Tibial artery (tissue), 4 donors: ENCODE measurements around the gene CDC23.
"Not testable (repeated sequence)": the region's sequence is repeated elsewhere in the genome, so short reads cannot be mapped to it uniquely, and the experiment has no call there.

Experiments
- DNase-seq, 2 donors: peaks; one replicate each; pipeline ENCODE4 v3.0.0-alpha.2; 2019
- H3K27ac ChIP-seq, 2 donors: fragments of 200-600 bp; sonication (generic) in 1 of 2; 1 replicate in 1 of 2; 2 replicates in 1 of 2; pipeline ENCODE4 v1.5.1; 2018 to 2019; ENCODE audit warnings: mild to moderate bottlenecking in 1 of 2
- H3K27me3 ChIP-seq, 2 donors: fragments of 200-600 bp; sonication (generic) in 1 of 2; one replicate each; pipeline versions ENCODE4 v1.5.1 to v1.6.0; 2016 to 2019
- H3K36me3 ChIP-seq, 3 donors: fragments of 200-600 bp; sonication (generic) in 2 of 3; one replicate each; pipeline ENCODE4 v1.5.1; 2016 to 2019; ENCODE audit warnings: mild to moderate bottlenecking in 2 of 3
- H3K4me1 ChIP-seq, 4 donors: fragments of 200-600 bp; sonication (generic) in 2 of 4; 1 replicate in 3 of 4; 2 replicates in 1 of 4; pipeline ENCODE4 v1.5.1; 2016 to 2019
- H3K4me3 ChIP-seq, 2 donors: fragments of 200-600 bp; sonication (generic) in 1 of 2; 1 replicate in 1 of 2; 2 replicates in 1 of 2; pipeline ENCODE4 v1.5.1; 2018 to 2019; ENCODE audit warnings: mild to moderate bottlenecking in 2 of 2
- H3K9me3 ChIP-seq, 3 donors: fragments of 200-600 bp; sonication (generic) in 1 of 3; one replicate each; pipeline ENCODE4 v1.5.1; 2016 to 2019
- CTCF ChIP-seq, 2 experiments: fragments of 200-600 bp in 1 of 2; fragments of 450-650 bp in 1 of 2; IDR thresholded peaks; one replicate each; pipeline ENCODE4 v1.5.1; 2017 to 2019; ENCODE audit warnings: antibody characterized with exemption in 2 of 2, mild to moderate bottlenecking in 1 of 2, moderate library complexity in 1 of 2
- intact Hi-C: fragments of 100-400 bp; cut with DNase I; formaldehyde crosslinking; loops from one replicate; pipeline ENCODE4 v1.15.0; 2023; ENCODE audit warnings: low total_unique reads

The CDC23 gene

GRCh38 chr5:138212828-138213160 is 329 bp downstream of the CDC23 start:
- Histone ChIP-seq H3K4me3 (peak overlapping the region; percentile 95), H3K27ac (peak overlapping the region; percentile 84 to 86), H3K27me3 (no peaks in the 10 kb centered on the region), H3K4me1 (peaks cover 0 to 32% (median 21%) of the 10 kb centered on the region in 4 donors), H3K9me3 (no peaks in the 10 kb centered on the region), H3K36me3 (peaks cover 0 to 8% (median 0%) of the 10 kb centered on the region in 3 donors)
- intact Hi-C loops, result no loop called here
- DNase-seq, result no peak
- no peak for TF ChIP-seq CTCF (IDR thresholded peaks at IDR 0.05)

- H3K4me3 ChIP-seq, result no peak overlapping the region
- no peak overlapping the region for H3K27ac ChIP-seq
- intact Hi-C loops, result no loop called here
- peaks cover 0 to 14% (median 0%) of the 10 kb centered on the region in 3 donors for H3K36me3 ChIP-seq
- no peaks in the 10 kb centered on the region for H3K27me3 ChIP-seq
- no peaks in the 10 kb centered on the region for H3K9me3 ChIP-seq
- H3K4me1 ChIP-seq, result peaks cover 0 to 32% (median 21%) of the 10 kb centered on the region in 4 donors
- TF ChIP-seq CTCF (IDR thresholded peaks at IDR 0.05), result no peak
- DNase-seq, result no peak
Measured at GRCh38 chr5:138210985-138211384, 2.1 kb downstream of the CDC23 start.

GRCh38 chr5:138193859-138194258 is 19.3 kb downstream of the CDC23 start:
- H3K9me3 ChIP-seq, H3K27me3 ChIP-seq, DNase-seq, intact Hi-C loops, H3K4me1 ChIP-seq, H3K27ac ChIP-seq, H3K4me3 ChIP-seq: not testable (repeated sequence)
- H3K36me3 ChIP-seq, result peaks cover 44 to 85% (median 74%) of the 10 kb centered on the region in 3 donors

DNA sequence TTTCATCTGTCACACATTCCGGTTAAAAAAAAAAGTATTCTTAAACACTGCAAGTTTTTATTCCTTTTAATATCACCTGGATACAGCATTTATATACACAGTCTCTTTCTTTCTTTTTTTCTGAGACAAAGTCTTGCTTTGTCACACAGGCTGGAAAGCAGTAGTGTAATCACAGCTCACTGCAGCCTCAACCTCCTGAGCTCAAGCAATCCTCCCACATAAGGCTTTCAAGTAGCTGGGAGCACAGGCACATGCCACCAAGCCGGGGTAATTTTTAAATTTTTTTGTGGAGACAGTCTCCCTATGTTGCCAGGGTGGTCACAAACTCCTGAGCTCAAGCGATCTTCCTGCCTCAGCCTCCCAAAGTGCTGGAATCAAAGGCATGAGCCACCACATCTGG is 20.3 kb downstream of the CDC23 start:
- no peaks in the 10 kb centered on the region for H3K4me1 ChIP-seq
- no peaks in the 10 kb centered on the region for H3K27me3 ChIP-seq
- intact Hi-C loops, result no loop called here
- peaks cover 46 to 85% (median 75%) of the 10 kb centered on the region in 3 donors for H3K36me3 ChIP-seq
- TF ChIP-seq CTCF (IDR thresholded peaks at IDR 0.05), result no peak
- DNase-seq, result no peak
- H3K27ac ChIP-seq, result no peak overlapping the region
- H3K9me3 ChIP-seq, result no peaks in the 10 kb centered on the region
- no peak overlapping the region for H3K4me3 ChIP-seq

GRCh38 chr5:138188626-138189025 is 24.5 kb downstream of the CDC23 start:
- DNase-seq, result no peak
- H3K4me1 ChIP-seq, result no peaks in the 10 kb centered on the region
- intact Hi-C loops, result no loop called here
- no peaks in the 10 kb centered on the region for H3K9me3 ChIP-seq
- H3K36me3 ChIP-seq, result peaks cover 52 to 99% (median 80%) of the 10 kb centered on the region in 3 donors
- no peak overlapping the region for H3K4me3 ChIP-seq
- H3K27ac ChIP-seq, result no peak overlapping the region
- no peak for TF ChIP-seq CTCF (IDR thresholded peaks at IDR 0.05)
- H3K27me3 ChIP-seq, result no peaks in the 10 kb centered on the region

GRCh38 chr5:138186002-138186447 is 27.1 kb downstream of the CDC23 start:
- Histone ChIP-seq H3K4me3 (no peak overlapping the region), H3K27me3 (no peaks in the 10 kb centered on the region), H3K36me3 (peaks cover 41 to 81% (median 56%) of the 10 kb centered on the region in 3 donors), H3K4me1 (no peaks in the 10 kb centered on the region), H3K27ac (no peak overlapping the region), H3K9me3 (no peaks in the 10 kb centered on the region)
- intact Hi-C loops, result no loop called here
- no peak for TF ChIP-seq CTCF (IDR thresholded peaks at IDR 0.05)
- DNase-seq, result no peak
